GM19035 (cell line): Measurements from ENCODE around the gene EYS.
"Not testable (repeated sequence)": the region's sequence is repeated elsewhere in the genome, so short reads cannot be mapped to it uniquely, and the experiment has no call there.

ENCODE experiments used
- ATAC-seq: cut with Tn5 transposase; IDR thresholded peaks from one replicate; pipeline ENCODE4 v1.9.1; 2021; ENCODE audit not compliant: unreplicated experiment

The EYS gene

DNA sequence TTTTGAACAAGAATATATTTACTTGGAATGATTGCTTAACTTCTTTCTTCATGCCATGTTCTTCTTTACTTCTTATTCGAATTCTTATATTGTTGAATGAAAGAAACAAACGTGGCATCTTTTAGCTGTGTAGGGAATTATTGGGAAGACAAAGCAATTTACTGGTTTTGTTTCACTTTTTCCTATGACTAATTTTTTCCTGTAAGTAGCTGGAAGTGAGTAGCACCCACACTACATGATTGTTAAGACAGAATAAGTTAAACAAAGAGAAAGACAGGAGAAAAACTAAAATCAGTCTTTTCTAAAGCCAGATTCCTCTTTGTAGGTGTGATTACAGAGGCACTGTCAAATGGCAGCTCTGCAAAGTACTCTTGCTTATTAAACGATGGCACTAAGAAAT lies 593.4 kb downstream of the EYS start:
- no peak for ATAC-seq

DNA sequence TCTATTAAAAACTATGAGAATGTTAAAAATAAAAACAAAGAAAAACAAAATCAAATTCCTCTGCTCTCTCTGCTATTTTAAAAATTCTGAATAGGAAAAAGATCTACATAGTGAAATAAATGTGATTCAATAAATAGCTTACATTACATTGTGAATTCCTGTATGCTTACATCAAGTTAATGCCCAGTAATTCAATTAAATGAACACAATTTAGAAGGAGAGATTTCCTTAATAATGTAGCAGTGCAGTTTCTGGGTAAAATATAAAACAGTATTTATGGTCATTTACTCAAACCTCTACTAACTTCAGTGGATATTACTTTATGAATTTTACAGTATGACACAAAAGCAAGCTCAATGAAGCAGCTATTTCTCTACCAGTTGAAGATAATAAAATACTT lies 594.6 kb downstream of the EYS start:
- no peak for ATAC-seq

DNA sequence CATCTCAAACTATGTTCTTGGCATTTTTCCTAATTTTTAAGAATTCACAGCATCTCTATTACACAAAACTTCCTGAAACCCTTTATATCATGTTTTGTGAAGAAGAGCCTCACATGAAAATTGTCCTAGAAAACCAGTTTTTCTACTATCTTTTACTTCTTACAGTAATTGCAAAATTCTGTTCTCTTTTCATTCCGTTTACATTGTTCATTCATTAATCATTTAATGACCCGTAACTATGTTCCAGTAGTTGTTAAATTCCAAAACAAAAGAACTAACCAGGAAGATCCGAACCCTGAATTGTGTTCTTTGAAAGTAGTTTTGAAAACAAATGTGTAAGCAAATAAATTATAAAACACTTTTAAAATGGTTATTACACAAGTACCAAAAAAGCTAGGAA lies 597.0 kb downstream of the EYS start:
- ATAC-seq, result no peak

DNA sequence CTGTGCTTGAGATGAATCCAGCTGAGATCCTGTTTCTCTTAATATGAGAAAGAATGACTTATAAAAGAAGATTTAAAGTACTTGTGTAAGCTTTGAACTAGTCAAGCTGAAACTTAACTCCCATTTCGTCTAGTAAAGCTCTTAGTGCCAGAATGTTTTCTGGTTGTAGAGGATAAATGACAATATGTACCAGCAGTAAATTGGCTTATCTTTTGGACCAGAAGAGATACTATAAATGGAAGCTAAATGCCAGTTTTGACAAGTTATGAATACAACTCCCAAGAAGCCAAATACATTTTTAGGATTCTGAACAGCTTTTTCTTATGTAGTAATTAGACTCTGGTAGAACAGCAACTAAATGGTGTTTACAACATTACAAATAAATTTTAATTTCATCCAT lies 608.7 kb downstream of the EYS start:
- no peak for ATAC-seq

DNA sequence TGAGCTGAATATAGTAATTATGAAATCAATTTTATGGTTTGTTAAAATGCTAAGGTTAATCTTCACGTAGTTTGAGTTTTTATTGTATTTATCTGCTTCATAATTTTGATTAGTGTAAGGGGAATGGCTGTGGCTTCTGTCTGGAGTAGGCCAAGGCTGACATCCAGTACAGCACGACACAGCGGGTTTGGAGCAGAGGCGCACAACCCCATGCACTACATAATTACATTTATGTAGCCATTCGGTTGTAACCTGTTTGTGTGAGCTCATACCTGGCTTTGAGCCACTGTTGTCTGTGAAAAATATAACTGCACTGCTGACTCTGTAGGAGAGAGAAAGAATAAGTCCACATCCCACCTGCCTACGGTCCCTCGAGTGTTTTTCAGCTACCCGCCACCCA lies 615.5 kb downstream of the EYS start:
- no peak for ATAC-seq

DNA sequence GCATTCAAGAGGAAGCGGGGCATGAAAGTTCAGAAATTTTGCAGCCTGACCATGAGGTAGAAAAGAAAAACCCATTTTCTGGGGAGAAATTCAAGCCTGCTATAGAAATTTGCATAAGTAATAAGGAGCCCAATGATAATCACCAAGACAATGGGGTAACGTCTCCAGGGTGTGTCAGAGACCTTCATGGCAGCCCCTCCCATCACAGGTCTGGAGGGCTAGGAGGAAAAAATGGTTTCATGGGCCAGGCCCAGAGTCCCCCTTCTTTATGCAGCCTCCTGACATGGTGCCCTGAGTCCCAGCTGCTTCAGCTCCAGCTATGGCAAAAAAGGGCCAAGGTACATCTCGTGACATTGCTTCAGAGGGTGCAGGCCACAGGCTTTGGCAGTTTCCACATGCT lies 618.5 kb downstream of the EYS start:
- ATAC-seq, result no peak

DNA sequence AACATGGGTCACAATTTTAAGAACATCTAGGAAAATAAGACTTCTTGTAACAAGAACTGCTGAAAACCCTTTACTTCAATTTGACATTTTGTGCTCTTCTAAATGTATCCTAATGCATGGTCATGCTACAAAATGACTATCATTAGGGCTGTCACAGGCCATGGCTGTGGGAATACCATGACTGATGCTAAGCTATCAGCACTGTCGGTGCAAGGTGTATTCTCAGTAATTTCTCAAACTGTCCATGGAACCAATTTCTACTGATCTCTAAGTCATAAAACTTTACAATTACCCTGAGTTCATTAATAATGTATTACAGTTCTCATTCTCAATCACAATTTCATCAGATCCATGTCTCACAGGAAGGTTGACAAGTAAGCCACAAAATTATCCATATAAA lies 625.3 kb downstream of the EYS start:
- no peak for ATAC-seq

DNA sequence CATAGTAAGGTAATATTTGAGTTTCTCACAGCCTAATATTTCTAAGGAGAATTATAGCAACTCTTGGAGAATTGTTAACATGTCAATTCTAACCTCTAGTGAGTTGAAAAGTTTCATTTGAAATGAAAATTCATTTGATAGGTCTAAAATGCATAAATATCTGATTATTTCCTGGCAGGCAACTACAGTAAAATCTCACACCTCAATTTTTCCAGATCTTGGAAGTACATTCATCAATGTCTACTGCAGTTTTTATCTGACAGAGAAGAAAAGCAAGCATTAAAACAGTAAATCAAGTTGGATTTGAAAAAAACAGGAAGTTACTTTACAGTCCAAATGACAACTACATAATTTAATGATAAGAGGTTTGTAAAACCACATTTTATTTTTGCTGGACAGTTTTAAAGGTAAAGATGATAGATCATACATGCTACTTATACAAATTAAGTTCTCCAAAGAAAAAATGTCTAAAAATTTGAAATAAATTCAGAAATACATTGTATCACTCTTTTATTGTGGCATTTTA lies 631.3 kb downstream of the EYS start:
- ATAC-seq, result no peak

DNA sequence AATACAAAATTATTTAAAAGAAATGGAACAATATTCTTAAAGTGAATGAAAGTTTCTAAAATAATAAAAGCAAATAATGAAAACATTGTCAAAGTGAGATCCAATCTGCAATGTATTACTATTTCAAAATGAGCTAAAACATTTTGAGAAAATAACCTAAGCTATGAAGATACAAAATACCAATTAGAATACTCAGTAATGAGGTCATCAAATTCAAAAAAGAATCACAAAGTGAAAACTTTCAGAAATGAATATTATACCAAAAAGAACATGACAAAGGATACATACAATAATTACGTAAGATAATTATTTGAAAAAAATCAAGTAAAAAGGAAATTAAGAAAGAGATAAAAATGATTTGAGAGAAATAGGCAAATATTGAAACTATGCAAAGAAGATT lies 634.5 kb downstream of the EYS start:
- ATAC-seq, result no peak

DNA sequence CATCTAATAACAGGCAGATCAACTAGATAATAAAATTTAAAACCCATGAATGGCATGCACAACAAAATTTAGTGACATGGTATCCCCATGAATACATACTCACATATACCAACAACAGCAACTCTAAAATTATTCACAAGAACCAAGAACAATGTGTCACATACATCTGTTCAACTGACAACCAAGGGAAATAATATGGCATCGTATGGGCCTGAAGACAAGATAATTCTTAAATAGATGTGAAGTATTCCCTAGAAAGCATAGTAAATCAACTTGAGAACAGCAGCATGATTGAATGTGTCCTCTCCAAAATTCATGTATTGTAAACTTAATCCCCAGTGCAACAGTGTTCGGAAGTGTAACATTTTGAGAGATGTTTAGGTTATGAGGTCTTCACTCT lies 635.5 kb downstream of the EYS start:
- no peak for ATAC-seq

DNA sequence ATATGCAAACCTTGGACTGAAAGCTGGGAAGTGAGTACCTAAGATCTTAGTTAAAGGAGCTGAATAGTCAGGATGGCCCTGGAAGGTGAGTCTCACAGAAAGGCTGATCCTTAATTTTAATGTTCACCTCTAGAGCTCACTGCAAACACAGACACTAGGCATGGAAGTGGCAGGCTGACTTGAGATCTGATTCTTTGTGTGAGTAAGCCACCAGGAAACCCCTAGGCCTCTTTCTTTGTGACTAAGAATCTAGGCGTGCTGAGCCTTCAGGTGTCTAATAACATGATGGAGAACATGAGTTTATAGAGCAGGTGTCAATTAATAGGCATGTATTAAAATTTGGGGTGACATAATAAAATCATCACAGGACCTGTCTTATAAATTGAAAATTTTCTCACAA lies 642.2 kb downstream of the EYS start:
- no peak for ATAC-seq

DNA sequence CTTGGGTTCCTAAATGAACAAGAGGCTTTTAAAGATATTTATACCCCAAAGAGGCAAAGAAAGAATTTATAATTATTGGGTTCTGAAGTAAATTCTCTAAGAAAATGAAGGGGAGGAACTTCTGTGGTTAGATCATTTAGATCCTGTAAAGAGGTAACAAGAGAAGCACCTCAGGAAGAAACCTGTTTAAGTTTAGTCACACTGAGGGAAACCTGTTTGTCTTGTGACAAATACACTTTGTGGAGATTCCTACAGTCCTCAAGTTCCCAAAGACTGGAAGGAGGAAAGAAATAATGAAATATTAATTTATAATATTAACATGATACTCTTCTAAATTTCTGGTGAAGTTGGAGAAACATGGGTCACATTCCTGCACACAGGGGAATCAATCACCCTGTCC lies 647.5 kb downstream of the EYS start:
- ATAC-seq, result no peak

DNA sequence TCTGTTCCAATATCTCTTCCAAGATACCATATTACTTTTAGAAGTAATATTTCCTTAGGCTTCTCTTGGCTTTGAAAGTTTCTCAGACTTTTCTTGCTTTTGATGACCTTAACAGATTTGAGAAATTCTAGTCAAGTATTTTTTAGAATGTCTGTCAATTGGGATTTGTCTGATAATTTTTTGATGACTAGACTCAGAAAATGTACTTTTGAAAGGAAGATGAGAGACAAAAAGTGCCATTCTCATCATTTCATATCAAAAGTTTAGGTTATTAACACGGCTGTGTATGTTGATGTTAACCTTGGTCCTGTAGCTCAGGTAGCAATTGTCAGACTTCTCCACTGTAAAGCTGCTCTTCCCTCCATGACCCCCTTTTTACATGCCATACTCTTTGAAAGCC lies 651.5 kb downstream of the EYS start:
- ATAC-seq, result no peak

DNA sequence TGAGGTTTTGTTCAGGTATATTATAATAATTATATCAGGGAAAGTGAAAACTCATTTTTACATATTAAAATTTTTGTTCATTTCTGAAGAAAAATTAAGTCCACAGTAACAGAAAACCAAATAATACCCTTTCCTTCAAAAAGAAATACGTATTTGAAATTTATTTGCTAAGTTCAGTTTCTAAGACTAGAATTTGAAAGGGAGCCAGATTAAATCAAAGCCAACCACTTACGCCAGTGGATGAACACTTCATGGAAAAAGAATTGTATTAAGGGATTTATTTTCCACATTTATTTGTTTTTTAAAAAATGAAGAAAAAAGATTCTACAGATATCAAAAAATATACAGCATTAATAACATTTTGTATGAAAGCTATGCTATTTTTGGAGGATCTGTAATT lies 654.4 kb downstream of the EYS start:
- no peak for ATAC-seq

DNA sequence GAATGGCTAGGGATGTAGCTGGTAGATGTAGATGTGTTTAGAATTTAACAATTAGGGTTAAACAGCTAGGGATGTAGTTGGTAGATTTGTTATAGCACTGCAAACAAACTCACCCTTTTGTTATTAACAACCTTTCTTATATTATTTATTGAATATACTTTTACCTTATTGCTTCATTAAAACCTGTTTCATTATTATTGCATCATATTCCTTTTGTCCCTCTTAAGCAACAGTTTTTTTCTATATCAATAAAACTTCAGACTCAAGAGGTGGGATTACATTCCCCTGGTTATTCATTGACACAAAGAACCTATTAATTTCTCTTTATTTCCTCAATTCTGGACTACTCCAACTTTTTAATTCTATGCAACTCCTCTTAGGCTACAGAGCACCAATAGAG lies 661.2 kb downstream of the EYS start:
- ATAC-seq, result no peak

DNA sequence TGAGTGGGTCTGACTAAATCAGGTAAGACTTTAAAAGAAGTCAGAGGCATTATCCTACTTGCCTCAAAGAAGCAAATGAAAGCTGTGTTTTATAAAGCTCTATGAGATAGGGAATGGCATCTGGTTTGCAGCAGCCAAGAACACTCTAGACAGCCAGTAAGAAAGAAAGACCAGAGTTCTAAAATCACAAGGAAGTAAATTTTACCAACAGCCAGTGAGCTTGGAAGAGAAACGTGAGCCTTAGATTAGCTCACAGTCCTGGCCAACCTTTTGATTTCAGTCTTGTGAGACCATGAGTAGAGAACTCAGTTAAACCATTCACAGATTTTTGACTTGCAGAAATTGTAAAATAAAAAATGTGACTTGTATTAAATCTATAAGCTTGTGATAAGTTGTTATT lies 693.0 kb downstream of the EYS start:
- no peak for ATAC-seq

DNA sequence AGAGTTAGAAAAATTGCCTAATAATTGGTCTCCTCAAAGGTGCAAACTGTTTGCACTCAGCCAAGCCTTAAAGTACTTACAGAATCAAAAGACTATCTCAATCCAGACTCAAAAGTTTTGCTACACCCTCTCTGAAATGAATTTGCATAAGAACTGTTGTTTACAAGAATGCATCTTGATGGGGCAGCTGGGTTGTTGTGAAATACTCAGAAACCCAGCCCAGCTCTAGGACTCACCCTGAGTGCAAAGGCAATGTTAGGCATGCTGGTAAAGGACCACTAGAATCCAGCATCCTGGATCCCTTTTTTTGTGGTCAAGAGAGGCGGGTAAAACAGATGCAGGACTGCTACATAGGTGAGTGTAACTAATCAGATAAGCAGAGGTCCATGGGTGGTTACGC lies 700.2 kb downstream of the EYS start:
- ATAC-seq, result no peak

DNA sequence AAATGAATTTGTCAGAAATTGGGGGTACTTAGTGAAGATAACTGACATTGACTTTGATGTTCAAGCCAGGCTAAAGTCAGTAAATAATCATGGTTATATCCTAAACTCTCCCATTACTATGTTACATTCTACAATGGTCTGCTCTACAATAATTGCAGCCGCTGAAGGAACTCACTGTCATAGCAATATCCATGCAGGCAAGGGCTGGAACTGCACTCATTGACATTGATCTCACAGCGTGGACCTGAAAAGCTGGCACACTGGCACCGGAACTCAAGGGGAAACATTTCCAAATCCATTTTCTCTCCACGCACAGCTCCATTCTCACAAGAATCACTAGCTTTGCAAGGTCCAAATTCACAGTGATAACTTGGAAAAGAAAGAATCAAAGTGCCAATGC lies 702.7 kb downstream of the EYS start:
- no peak for ATAC-seq

DNA sequence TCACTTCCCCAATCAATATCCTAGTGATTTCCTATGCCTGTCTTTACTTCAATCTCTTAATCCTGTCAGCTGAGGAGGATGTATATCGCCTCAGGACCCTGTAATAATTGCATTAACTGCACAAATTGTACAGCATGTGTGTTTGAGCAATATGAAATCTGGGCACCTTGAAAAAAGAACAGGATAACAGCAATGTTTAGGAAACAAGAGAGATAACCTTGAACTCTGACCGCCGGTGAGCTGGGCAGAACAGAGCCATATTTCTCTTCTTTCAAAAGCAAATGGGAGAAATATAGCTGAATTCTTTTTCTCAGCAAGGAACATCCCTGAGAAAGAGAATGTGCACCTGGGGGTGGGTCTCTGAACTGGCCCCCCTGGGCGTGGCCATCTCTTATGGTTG lies 704.1 kb downstream of the EYS start:
- not testable (repeated sequence) for ATAC-seq

DNA sequence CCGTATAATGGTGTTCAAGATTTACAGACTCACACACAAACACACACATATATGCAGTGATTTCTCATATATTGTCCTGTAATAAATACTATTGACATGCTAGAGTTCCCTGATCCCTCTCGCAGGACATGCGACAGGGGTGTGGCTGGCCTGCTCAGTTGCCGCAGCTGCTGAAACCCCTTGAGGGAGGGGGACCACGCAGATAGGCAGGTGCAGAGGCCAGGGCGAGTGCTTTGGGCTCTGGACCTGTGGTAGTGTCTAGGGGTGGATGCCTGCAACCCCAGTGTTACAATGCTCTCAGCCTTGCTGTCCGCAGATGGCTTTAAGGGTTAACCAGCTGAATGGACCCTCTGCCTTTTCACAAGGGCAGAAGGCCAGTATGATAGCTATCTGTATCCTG lies 706.2 kb downstream of the EYS start:
- no peak for ATAC-seq

DNA sequence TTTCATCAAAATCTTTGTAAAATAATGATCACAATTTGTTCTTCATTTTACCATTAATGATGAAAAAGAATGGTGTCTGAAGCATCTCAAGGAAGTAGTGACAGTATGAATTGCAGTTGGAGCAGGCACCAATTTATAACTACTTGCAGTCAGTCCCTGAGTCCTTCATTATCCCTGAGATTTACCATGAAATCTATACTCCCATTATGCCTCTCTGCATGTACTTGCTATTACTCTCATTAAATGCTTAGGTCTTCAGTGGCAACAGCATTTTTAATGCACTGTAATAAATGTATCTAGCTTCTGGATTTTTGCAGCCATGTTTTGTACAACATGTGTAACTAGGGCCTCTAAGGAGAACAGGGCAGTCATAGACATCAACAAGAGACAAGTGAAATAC lies 708.8 kb downstream of the EYS start:
- no peak for ATAC-seq

DNA sequence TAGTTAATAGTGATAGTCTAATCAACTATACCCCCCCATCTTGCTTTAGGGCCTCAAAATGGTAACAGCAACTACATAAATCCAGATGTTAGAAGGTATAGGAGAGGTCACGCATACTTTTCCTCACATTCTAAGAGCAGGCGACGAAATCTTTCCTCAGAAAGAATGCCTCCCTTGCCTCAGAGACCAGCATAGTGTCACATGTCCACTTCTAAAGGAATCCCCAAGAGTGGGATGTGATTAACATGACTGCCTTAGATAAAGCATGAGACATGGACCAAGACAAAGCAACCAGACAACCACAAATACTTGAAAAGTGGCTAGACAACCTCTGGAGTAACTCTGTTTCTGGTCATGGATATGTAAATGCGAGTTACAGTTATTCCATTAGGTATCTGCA lies 710.7 kb downstream of the EYS start:
- ATAC-seq, result no peak

DNA sequence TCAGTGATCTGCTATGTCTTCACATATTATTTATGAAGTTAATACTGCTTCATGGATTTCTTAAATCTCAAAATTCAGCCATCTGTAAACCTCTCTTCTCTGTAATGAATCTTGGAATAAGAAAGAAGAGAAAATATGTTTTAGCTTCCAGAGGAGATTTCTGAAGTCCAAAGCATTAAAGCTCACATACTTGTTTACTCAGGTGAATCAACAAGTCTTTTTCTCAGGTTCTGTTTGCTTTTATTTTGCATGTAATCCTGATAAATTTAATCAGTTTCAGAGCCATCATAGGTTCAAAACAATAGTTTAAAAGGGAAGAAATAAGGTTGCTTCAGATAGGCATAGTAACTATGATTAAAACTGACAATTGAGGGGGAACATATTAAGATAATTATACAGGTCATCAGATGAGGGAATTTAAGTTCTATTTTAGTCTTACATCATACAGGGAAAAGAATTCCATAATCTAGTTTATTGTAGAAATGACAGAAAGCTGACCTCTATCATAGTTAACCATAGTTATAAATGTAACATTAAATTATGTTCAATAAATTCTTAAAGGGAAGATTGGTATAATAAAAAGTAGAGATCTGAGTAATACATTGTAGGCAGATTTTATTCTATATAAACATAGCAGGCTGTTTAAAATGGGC lies 716.2 kb downstream of the EYS start:
- ATAC-seq, result no peak

DNA sequence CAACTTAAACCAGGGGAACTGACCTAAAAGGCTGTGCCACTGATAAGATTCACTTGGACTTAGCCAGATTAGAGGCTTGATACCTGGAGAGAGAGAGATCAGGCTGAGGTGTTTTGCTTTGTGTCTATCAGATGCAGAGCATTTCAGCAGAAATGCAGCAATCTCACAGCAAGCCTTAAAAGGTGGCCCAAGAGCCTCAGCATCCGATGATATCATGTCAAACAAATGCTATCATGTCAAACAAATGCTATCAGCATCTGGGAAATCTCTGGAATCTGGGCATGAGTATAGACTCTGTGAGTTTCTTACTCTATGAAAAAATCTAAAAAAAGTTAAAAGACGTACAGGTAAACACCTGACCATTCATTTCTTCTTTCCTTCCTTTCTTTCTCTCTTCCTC lies 718.9 kb downstream of the EYS start:
- ATAC-seq, result no peak
